SK-N-MC (cell line): ENCODE data around the gene VSIR.

Experiments used
- DNase-seq: peaks from one replicate; pipeline ENCODE4 v3.0.0-alpha.2; 2011; ENCODE audit warnings: low read depth, low spot score
- H3K27ac ChIP-seq: fragments of 200-600 bp; sonication (generic); 2 replicates; pipeline ENCODE4 v1.5.1; 2016; ENCODE audit warnings: mixed run types
- H3K36me3 ChIP-seq: fragments of 200-600 bp; sonication (generic); 2 replicates; pipeline ENCODE4 v1.6.1; 2017; ENCODE audit warnings: antibody characterized with exemption, low read length, mixed read lengths; ENCODE audit not compliant: insufficient read depth
- H3K4me3 ChIP-seq: fragments of 200-600 bp; sonication (generic); 2 replicates; pipeline ENCODE4 v1.5.1; 2016
- H3K9ac ChIP-seq: fragments of 200-600 bp; sonication (generic); 2 replicates; pipeline ENCODE4 v1.8.0; 2017; ENCODE audit warnings: mixed run types, mixed read lengths; ENCODE audit not compliant: insufficient read length
- H3K9me3 ChIP-seq: fragments of 200-600 bp; sonication (generic); 2 replicates; pipeline ENCODE4 v1.6.1; 2017; ENCODE audit warnings: low read depth, mild to moderate bottlenecking, antibody characterized with exemption, low read length, moderate library complexity, mixed read lengths
- EZH2 ChIP-seq: fragments of 200-600 bp; sonication (generic); IDR thresholded peaks from one replicate; pipeline ENCODE4 v1.6.1; 2017; ENCODE audit warnings: antibody characterized with exemption
- FOXP2 ChIP-seq: optimal IDR thresholded peaks from 2 replicates; pipeline ENCODE3; 2011; ENCODE audit warnings: mild to moderate bottlenecking, moderate library complexity; ENCODE audit not compliant: insufficient read depth; ENCODE audit errors: extremely low read length, control extremely low read depth
- POLR2AphosphoS5 ChIP-seq: IDR thresholded peaks from 2 replicates; pipeline ENCODE4 v1.6.1; 2012; ENCODE audit warnings: mild to moderate bottlenecking, low read depth, low read length, borderline replicate concordance

Gene VSIR

GRCh38 chr10:71771204-71771603 is 2.1 kb downstream of the VSIR start:
- TF ChIP-seq POLR2AphosphoS5, result no peak
- no peak for TF ChIP-seq EZH2
- no peak overlapping the region for H3K9ac ChIP-seq
- H3K4me3 ChIP-seq, result no peak overlapping the region
- no peaks in the 10 kb centered on the region for H3K9me3 ChIP-seq
- no peak overlapping the region for H3K27ac ChIP-seq
- no peaks in the 10 kb centered on the region for H3K36me3 ChIP-seq
- DNase-seq, result no peak

- Histone ChIP-seq H3K9me3 (no peaks in the 10 kb centered on the region), H3K4me3 (no peak overlapping the region), H3K27ac (no peak overlapping the region), H3K36me3 (no peaks in the 10 kb centered on the region), H3K9ac (no peak overlapping the region)
- TF ChIP-seq EZH2 (no peak), POLR2AphosphoS5 (no peak), FOXP2 (no peak)
- no peak for DNase-seq
These were observed 2.5 kb downstream of the VSIR start for GRCh38 chr10:71770789-71771188.

GRCh38 chr10:71770255-71770654 is 3.1 kb downstream of the VSIR start:
- no peak for TF ChIP-seq POLR2AphosphoS5
- TF ChIP-seq EZH2, result no peak
- TF ChIP-seq FOXP2, result no peak
- no peaks in the 10 kb centered on the region for H3K36me3 ChIP-seq
- no peaks in the 10 kb centered on the region for H3K9me3 ChIP-seq
- no peak for DNase-seq
- no peak overlapping the region for H3K9ac ChIP-seq
- H3K4me3 ChIP-seq, result no peak overlapping the region
- no peak overlapping the region for H3K27ac ChIP-seq

DNA sequence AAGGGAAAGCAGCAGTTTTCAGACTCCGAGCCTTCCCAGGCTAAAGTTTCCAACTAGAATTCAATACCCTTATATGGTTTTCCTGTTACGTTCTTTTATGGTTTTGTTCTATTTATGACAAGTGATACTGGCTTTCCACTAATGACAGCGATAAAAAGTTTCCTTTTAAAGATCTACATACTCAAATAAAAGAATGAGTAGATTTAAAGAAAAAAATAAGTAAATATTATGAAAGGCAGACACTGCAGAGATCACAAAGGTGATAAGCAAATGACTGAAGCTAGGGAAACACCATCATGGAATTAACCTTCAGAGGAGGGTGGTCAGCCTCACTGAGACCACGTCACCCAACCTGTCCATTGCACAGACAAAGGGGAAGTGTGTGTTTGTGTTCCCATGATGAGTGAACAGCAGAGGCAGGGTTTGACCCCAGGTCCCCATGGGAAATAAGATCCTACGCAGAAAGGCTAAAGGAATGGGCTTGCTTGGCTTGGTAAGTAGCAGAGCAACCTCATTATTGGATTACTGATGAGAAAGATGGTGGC is 4.0 kb downstream of the VSIR start:
- H3K27ac ChIP-seq, result no peak overlapping the region
- no peak for DNase-seq
- no peak for TF ChIP-seq FOXP2
- no peak for TF ChIP-seq POLR2AphosphoS5
- TF ChIP-seq EZH2, result no peak
- no peak overlapping the region for H3K9ac ChIP-seq
- no peak overlapping the region for H3K4me3 ChIP-seq
- H3K9me3 ChIP-seq, result no peaks in the 10 kb centered on the region
- H3K36me3 ChIP-seq, result no peaks in the 10 kb centered on the region

DNA sequence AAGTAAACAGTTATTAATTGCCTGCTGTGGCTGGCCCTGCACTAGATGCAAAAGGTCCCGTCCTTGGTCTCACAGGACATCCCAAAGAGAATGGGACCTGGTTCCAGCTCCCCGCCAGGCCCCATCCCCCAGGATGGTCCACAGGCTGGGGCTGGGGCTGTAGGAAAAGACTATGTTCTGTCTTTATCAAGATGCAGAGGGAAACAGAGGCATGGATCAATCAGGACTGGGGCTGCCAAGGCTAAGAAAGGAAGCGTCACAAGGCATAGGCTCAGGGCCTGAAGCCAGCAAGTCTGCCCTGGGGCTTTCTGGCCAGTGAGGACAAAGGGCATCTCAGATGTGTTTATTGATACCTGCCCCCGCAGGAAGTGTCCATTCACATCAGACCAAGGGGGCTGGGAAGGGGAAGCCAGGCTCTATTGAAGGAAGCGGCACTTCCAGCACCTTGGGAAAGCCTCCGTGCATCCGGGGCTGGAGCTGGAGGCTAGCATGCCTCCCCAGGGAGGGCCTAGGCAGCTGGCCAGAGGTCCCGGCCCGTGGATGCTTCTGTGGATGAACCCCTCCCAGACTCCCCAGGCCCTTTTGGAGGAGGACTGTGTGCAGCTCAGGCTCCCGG is 5.8 kb downstream of the VSIR start:
- no peak for DNase-seq
- Histone ChIP-seq H3K9ac (no peak overlapping the region), H3K27ac (no peak overlapping the region)

GRCh38 chr10:71766717-71767419 is 6.5 kb downstream of the VSIR start:
- DNase-seq, result no peak

More for the DNA sequence above, 5.8 kb downstream of the VSIR start:
- Histone ChIP-seq H3K4me3 (no peak overlapping the region), H3K9me3 (no peaks in the 10 kb centered on the region), H3K36me3 (no peaks in the 10 kb centered on the region)
- no peak for TF ChIP-seq POLR2AphosphoS5
- TF ChIP-seq FOXP2, result no peak
- no peak for TF ChIP-seq EZH2

GRCh38 chr10:71765906-71766716 is 7.2 kb downstream of the VSIR start:
- Histone ChIP-seq H3K9me3 (no peaks in the 10 kb centered on the region), H3K36me3 (no peaks in the 10 kb centered on the region), H3K27ac (no peak overlapping the region), H3K4me3 (no peak overlapping the region), H3K9ac (no peak overlapping the region)
- TF ChIP-seq POLR2AphosphoS5 (no peak), EZH2 (no peak), FOXP2 (no peak)
- DNase-seq, result no peak

More at GRCh38 chr10:71766717-71767419, 6.5 kb downstream of the VSIR start:
- no peak overlapping the region for H3K9ac ChIP-seq
- no peaks in the 10 kb centered on the region for H3K9me3 ChIP-seq
- H3K27ac ChIP-seq, result no peak overlapping the region
- TF ChIP-seq EZH2, result no peak
- TF ChIP-seq FOXP2, result no peak
- TF ChIP-seq POLR2AphosphoS5, result no peak
- H3K4me3 ChIP-seq, result no peak overlapping the region
- H3K36me3 ChIP-seq, result no peaks in the 10 kb centered on the region

- no peak overlapping the region for H3K27ac ChIP-seq
- H3K9ac ChIP-seq, result no peak overlapping the region
- DNase-seq, result no peak
These were observed 8.0 kb downstream of the VSIR start for GRCh38 chr10:71765176-71765904.

More at GRCh38 chr10:71765176-71765904, 8.0 kb downstream of the VSIR start:
- TF ChIP-seq FOXP2, result no peak
- TF ChIP-seq EZH2, result no peak
- no peak for TF ChIP-seq POLR2AphosphoS5
- H3K4me3 ChIP-seq, result no peak overlapping the region
- H3K36me3 ChIP-seq, result no peaks in the 10 kb centered on the region
- no peaks in the 10 kb centered on the region for H3K9me3 ChIP-seq
